ENCODE measurements around the gene PRKAR2B. TPM values are rescaled to one million over a fixed set of nuclear protein-coding genes. Genes with fewer than 3 reads are reported as not detected.

Gene PRKAR2B
- total and polyA plus RNA-seq, 2 of the 4 experiments (the other 2 are of a cell fraction), result 3.0 to 3.1 TPM

- Histone ChIP-seq H3K23ac (ENCODE audit: low read depth, low read length) (no peak overlapping the region), H3K4ac (ENCODE audit: low read depth, low read length) (no peak overlapping the region), H3K4me3 (ENCODE audit: insufficient read depth, low read depth, low read length) (no peak overlapping the region), H3K9me3 (ENCODE audit: control insufficient read depth, insufficient read depth, low read length) (no peaks in the 10 kb centered on the region), H4K5ac (ENCODE audit: low read depth, low read length) (no peak overlapping the region), H3K56ac (ENCODE audit: extremely low read depth, insufficient read depth, low read length) (no peak overlapping the region), H3K79me1 (ENCODE audit: low read depth in 1 of 2, low read length in 2 of 2) (no peaks in the 10 kb centered on the region; a peak in 1 of 4 replicates), H3K27ac (ENCODE audit: insufficient read depth, low read length) (no peak overlapping the region), H2AK5ac (ENCODE audit: low read depth, low read length) (no peak overlapping the region), H2BK20ac (ENCODE audit: low read depth, low read length) (no peak overlapping the region), H4K8ac (ENCODE audit: low read depth in 2 of 2, low read length in 2 of 2) (no peak overlapping the region), H3K4me1 (ENCODE audit: control insufficient read depth, insufficient read depth, low read length) (no peaks in the 10 kb centered on the region), H3K9ac (ENCODE audit: low read depth, low read length) (no peak overlapping the region), H2BK5ac (ENCODE audit: low read depth, low read length, poor library complexity, severe bottlenecking) (no peak overlapping the region), H3K14ac (replicated peaks; ENCODE audit: low read depth, low read length) (no peak overlapping the region), H2AK9ac (replicated peaks; ENCODE audit: low read depth, low read length, poor library complexity) (no peak overlapping the region), H3K27me3 (ENCODE audit: control insufficient read depth, insufficient read depth, low read length) (no peaks in the 10 kb centered on the region), H2BK120ac (ENCODE audit: low read depth, low read length) (no peak overlapping the region), H2AFZ (replicated peaks; ENCODE audit: low read length, poor library complexity) (no peak overlapping the region), H3K18ac (ENCODE audit: low read depth, low read length) (no peak overlapping the region), H4K91ac (ENCODE audit: insufficient read depth, low read depth, low read length) (no peak overlapping the region), H3K4me2 (ENCODE audit: low read depth, low read length) (no peak overlapping the region), H2BK15ac (ENCODE audit: low read depth, low read length) (no peak overlapping the region), H3K36me3 (ENCODE audit: control insufficient read depth, insufficient read depth, low read length) (no peaks in the 10 kb centered on the region), H4K20me1 (ENCODE audit: insufficient read depth, low read length) (no peaks in the 10 kb centered on the region), H3K9me1 (ENCODE audit: insufficient read depth, low read length) (no peaks in the 10 kb centered on the region)
- 87% methylated on average over 3 of the region's 8 CpGs; no CpG with 5 or more reads in 1 of the 2 experiments for WGBS, 2 experiments (ENCODE audit: extremely low coverage in 2 of 2, insufficient read length in 1 of 2)
- DNase-seq, result no peak
- dilution Hi-C loops (cut with HindIII; ENCODE audit: low sequenced_read_pairs, unreplicated experiment), result no loop called here
- ChIA-PET CTCF (no interaction called here), POLR2A (ENCODE audit: unreplicated experiment) (interaction anchor here (0.7 kb wide), 1 partner anchor 13 kb away, joined by 3 read pairs; no protein-coding TSS in a partner anchor)
- intact Hi-C loops (cut with micrococcal nuclease), result no loop called here
- TF ChIP-seq CHD1 (IDR thresholded peaks at IDR 0.05; ENCODE audit: low read depth, low read length), result no peak
- no peak for TF ChIP-seq RAD21 (IDR thresholded peaks at IDR 0.05; ENCODE audit: low read length)
- TF ChIP-seq RCOR1 (IDR thresholded peaks at IDR 0.05; ENCODE audit: insufficient replicate concordance, low read length), result no peak
- TF ChIP-seq SMC3 (IDR thresholded peaks at IDR 0.05; ENCODE audit: low read depth, low read length), result no peak
- TF ChIP-seq NFE2L2 (IDR thresholded peaks at IDR 0.05; ENCODE audit: low read depth, low read length), result no peak
- TF ChIP-seq CEBPB (IDR thresholded peaks at IDR 0.05; ENCODE audit: low read depth, low read length), result no peak
- no peak for TF ChIP-seq USF2 (IDR thresholded peaks at IDR 0.05; ENCODE audit: low read depth, low read length)
- TF ChIP-seq BHLHE40 (IDR thresholded peaks at IDR 0.05; ENCODE audit: low read depth, low read length), result no peak
- no peak for TF ChIP-seq RFX5 (IDR thresholded peaks at IDR 0.05; ENCODE audit: low read depth, low read length)
- ATAC-seq (ENCODE audit: low read depth), result no peak
- BruUV-seq (replicated peaks), result no TSS peak
- in situ Hi-C loops (cut with MboI; ENCODE audit: low sequenced_read_pairs), result no loop called here
Observed at GRCh38 chr7:107056728-107057473, 12.4 kb downstream of the PRKAR2B start.

All from IMR-90 (cell line).